Measurements from ENCODE around the gene PCDHA2. TPM values are rescaled to one million over a fixed set of nuclear protein-coding genes. Genes with fewer than 3 reads are reported as not detected.

The PCDHA2 gene
- total and polyA plus RNA-seq, 2 of the 4 experiments (the other 2 are of a cell fraction) = not detected

Other genes with a start within 250 kb of the PCDHA2 start
- gene EIF4EBP3, start 247.2 kb upstream of the PCDHA2 start, total RNA-seq (2012; rRNA removed) = 0.28 and 0.36 TPM in 2 replicates
- gene EIF4EBP3, start 247.2 kb upstream of the PCDHA2 start, polyA plus RNA-seq (2012; rRNA removed) = 1.7 and 2.1 TPM in 2 replicates
- 52.9 and 53.9 TPM in 2 replicates for gene SRA1, start 237.4 kb upstream of the PCDHA2 start, total RNA-seq (2012; rRNA removed)
- gene SRA1, start 237.4 kb upstream of the PCDHA2 start, polyA plus RNA-seq (2012; rRNA removed) = 54.8 TPM in 2 replicates
- gene APBB3, start 230.3 kb upstream of the PCDHA2 start, total RNA-seq (2012; rRNA removed) = 6.6 and 8.1 TPM in 2 replicates
- gene APBB3, start 230.3 kb upstream of the PCDHA2 start, polyA plus RNA-seq (2012; rRNA removed) = 21.4 and 23.8 TPM in 2 replicates
- 17.2 and 19.2 TPM in 2 replicates for gene SLC35A4, start 230.0 kb upstream of the PCDHA2 start, total RNA-seq (2012; rRNA removed)
- 66.4 and 69.7 TPM in 2 replicates for gene SLC35A4, start 230.0 kb upstream of the PCDHA2 start, polyA plus RNA-seq (2012; rRNA removed)
- 0.18 TPM in 1 of 2 replicates, not detected in the other for gene CD14, start 161.7 kb upstream of the PCDHA2 start, total RNA-seq (2012; rRNA removed)
- gene CD14, start 161.7 kb upstream of the PCDHA2 start, polyA plus RNA-seq (2012; rRNA removed) = 0.17 and 0.19 TPM in 2 replicates
- gene TMCO6, start 155.4 kb upstream of the PCDHA2 start, total RNA-seq (2012; rRNA removed) = 4.2 and 6.6 TPM in 2 replicates
- gene TMCO6, start 155.4 kb upstream of the PCDHA2 start, polyA plus RNA-seq (2012; rRNA removed) = 7.2 and 10.6 TPM in 2 replicates
- gene NDUFA2, start 147.2 kb upstream of the PCDHA2 start, total RNA-seq (2012; rRNA removed) = 20.4 and 30.0 TPM in 2 replicates
- gene NDUFA2, start 147.2 kb upstream of the PCDHA2 start, polyA plus RNA-seq (2012; rRNA removed) = 104 and 131 TPM in 2 replicates
- gene IK, start 147.0 kb upstream of the PCDHA2 start, total RNA-seq (2012; rRNA removed) = 137 and 143 TPM in 2 replicates
- gene IK, start 147.0 kb upstream of the PCDHA2 start, polyA plus RNA-seq (2012; rRNA removed) = 99.8 and 105 TPM in 2 replicates
- gene WDR55, start 129.9 kb upstream of the PCDHA2 start, total RNA-seq (2012; rRNA removed) = 19.2 and 20.4 TPM in 2 replicates
- gene WDR55, start 129.9 kb upstream of the PCDHA2 start, polyA plus RNA-seq (2012; rRNA removed) = 18.0 and 19.0 TPM in 2 replicates
- gene DND1, start 121.3 kb upstream of the PCDHA2 start, total RNA-seq (2012; rRNA removed) = under 0.01 TPM in 2 replicates
- 0.63 and 0.67 TPM in 2 replicates for gene DND1, start 121.3 kb upstream of the PCDHA2 start, polyA plus RNA-seq (2012; rRNA removed)
- gene HARS1, start 103.5 kb upstream of the PCDHA2 start, total RNA-seq (2012; rRNA removed) = 134 and 141 TPM in 2 replicates
- 89.3 and 97.6 TPM in 2 replicates for gene HARS1, start 103.5 kb upstream of the PCDHA2 start, polyA plus RNA-seq (2012; rRNA removed)
- 30.1 and 36.9 TPM in 2 replicates for gene HARS2, start 103.4 kb upstream of the PCDHA2 start, total RNA-seq (2012; rRNA removed)
- gene HARS2, start 103.4 kb upstream of the PCDHA2 start, polyA plus RNA-seq (2012; rRNA removed) = 26.5 and 33.0 TPM in 2 replicates
- gene ZMAT2, start 94.4 kb upstream of the PCDHA2 start, total RNA-seq (2012; rRNA removed) = 16.3 and 44.7 TPM in 2 replicates
- gene ZMAT2, start 94.4 kb upstream of the PCDHA2 start, polyA plus RNA-seq (2012; rRNA removed) = 32.2 and 41.2 TPM in 2 replicates
- under 0.01 TPM in 1 of 2 replicates, not detected in the other for gene PCDHA1, start 8.7 kb upstream of the PCDHA2 start, total RNA-seq (2012; rRNA removed)
- 0.05 and 0.07 TPM in 2 replicates for gene PCDHA1, start 8.7 kb upstream of the PCDHA2 start, polyA plus RNA-seq (2012; rRNA removed)
- gene PCDHA3, start 6.2 kb downstream of the PCDHA2 start, total RNA-seq (2012; rRNA removed) = under 0.01 TPM in 2 replicates
- 0.03 and 0.06 TPM in 2 replicates for gene PCDHA3, start 6.2 kb downstream of the PCDHA2 start, polyA plus RNA-seq (2012; rRNA removed)
- under 0.01 and 0.28 TPM in 2 replicates for gene PCDHA4, start 12.2 kb downstream of the PCDHA2 start, total RNA-seq (2012; rRNA removed)
- 0.02 TPM in 1 of 2 replicates, not detected in the other for gene PCDHA4, start 12.2 kb downstream of the PCDHA2 start, polyA plus RNA-seq (2012; rRNA removed)
- not detected in 2 replicates for gene PCDHA5, start 26.8 kb downstream of the PCDHA2 start, total RNA-seq (2012; rRNA removed)
- not detected in 2 replicates for gene PCDHA5, start 26.8 kb downstream of the PCDHA2 start, polyA plus RNA-seq (2012; rRNA removed)
- under 0.01 TPM in 1 of 2 replicates, not detected in the other for gene PCDHA6, start 33.1 kb downstream of the PCDHA2 start, total RNA-seq (2012; rRNA removed)
- 0.03 TPM in 1 of 2 replicates, not detected in the other for gene PCDHA6, start 33.1 kb downstream of the PCDHA2 start, polyA plus RNA-seq (2012; rRNA removed)
- under 0.01 and 0.18 TPM in 2 replicates for gene PCDHA7, start 39.4 kb downstream of the PCDHA2 start, total RNA-seq (2012; rRNA removed)
- gene PCDHA7, start 39.4 kb downstream of the PCDHA2 start, polyA plus RNA-seq (2012; rRNA removed) = 0.10 and 0.16 TPM in 2 replicates
- gene PCDHA8, start 46.3 kb downstream of the PCDHA2 start, total RNA-seq (2012; rRNA removed) = under 0.01 TPM in 1 of 2 replicates, not detected in the other
- gene PCDHA8, start 46.3 kb downstream of the PCDHA2 start, polyA plus RNA-seq (2012; rRNA removed) = 0.02 TPM in 1 of 2 replicates, not detected in the other
- under 0.01 TPM in 2 replicates for gene PCDHA9, start 53.5 kb downstream of the PCDHA2 start, total RNA-seq (2012; rRNA removed)
- gene PCDHA9, start 53.5 kb downstream of the PCDHA2 start, polyA plus RNA-seq (2012; rRNA removed) = not detected in 2 replicates
- gene PCDHA10, start 61.0 kb downstream of the PCDHA2 start, total RNA-seq (2012; rRNA removed) = under 0.01 TPM in 2 replicates
- gene PCDHA10, start 61.0 kb downstream of the PCDHA2 start, polyA plus RNA-seq (2012; rRNA removed) = 0.02 TPM in 1 of 2 replicates, not detected in the other
- gene PCDHA11, start 74.1 kb downstream of the PCDHA2 start, total RNA-seq (2012; rRNA removed) = under 0.01 TPM in 1 of 2 replicates, not detected in the other
- not detected in 2 replicates for gene PCDHA11, start 74.1 kb downstream of the PCDHA2 start, polyA plus RNA-seq (2012; rRNA removed)
- gene PCDHA12, start 80.5 kb downstream of the PCDHA2 start, total RNA-seq (2012; rRNA removed) = not detected in 2 replicates
- gene PCDHA12, start 80.5 kb downstream of the PCDHA2 start, polyA plus RNA-seq (2012; rRNA removed) = 0.03 TPM in 1 of 2 replicates, not detected in the other
- gene PCDHA13, start 87.3 kb downstream of the PCDHA2 start, total RNA-seq (2012; rRNA removed) = not detected in 2 replicates
- not detected in 2 replicates for gene PCDHA13, start 87.3 kb downstream of the PCDHA2 start, polyA plus RNA-seq (2012; rRNA removed)
- gene PCDHAC1, start 131.4 kb downstream of the PCDHA2 start, total RNA-seq (2012; rRNA removed) = under 0.01 TPM in 1 of 2 replicates, not detected in the other
- gene PCDHAC1, start 131.4 kb downstream of the PCDHA2 start, polyA plus RNA-seq (2012; rRNA removed) = not detected in 2 replicates
- not detected in 2 replicates for gene PCDHAC2, start 171.6 kb downstream of the PCDHA2 start, total RNA-seq (2012; rRNA removed)
- not detected in 2 replicates for gene PCDHAC2, start 171.6 kb downstream of the PCDHA2 start, polyA plus RNA-seq (2012; rRNA removed)

Data from IMR-90 (cell line).